ENCODE results near the gene FADS1.

DNA sequence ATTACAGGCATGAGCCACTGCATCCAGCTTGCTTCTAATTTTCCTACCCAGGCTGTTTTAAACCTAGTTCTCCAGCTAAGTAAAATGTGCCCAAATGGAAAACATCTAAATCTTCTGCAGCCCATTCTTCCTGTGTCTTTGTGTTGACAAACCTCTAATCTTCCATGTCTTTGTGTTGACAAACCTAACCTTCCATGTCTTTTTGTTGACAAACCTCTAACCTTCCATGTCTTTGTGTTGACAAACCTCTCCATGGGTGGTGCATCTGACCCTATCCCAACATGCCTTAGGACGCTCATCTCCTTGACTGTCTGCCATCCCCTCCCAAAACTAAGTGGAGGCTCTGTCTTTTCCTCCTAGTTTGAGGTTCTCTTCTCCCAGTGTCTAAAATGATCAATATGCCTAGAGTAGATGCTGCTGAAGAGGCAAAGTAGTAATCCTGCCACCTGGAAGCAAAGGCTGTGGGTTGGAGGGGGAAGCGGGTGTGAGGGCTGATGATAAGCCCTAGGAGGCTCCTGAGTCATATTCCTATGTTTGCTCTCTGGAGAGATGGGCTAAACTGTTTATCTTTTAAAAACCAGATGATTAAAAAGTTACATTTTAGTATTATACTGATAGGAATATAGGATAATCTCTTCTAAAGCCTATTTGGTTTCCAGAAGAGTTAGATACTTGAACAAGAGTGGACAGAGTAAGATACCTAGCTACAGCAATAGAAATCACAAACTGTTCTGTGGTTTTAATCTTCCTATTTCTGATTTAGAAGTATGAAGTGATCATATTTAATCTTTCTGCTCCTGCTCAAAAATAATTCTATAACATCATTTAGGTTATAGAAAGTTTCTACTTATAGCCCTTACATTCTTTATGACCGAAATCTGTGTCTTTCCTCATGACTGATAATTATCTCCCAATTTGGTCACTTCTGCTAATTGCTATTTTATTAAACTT lies 16.2 kb downstream of the FADS1 start:
- TF ChIP-seq, protein P1, sequence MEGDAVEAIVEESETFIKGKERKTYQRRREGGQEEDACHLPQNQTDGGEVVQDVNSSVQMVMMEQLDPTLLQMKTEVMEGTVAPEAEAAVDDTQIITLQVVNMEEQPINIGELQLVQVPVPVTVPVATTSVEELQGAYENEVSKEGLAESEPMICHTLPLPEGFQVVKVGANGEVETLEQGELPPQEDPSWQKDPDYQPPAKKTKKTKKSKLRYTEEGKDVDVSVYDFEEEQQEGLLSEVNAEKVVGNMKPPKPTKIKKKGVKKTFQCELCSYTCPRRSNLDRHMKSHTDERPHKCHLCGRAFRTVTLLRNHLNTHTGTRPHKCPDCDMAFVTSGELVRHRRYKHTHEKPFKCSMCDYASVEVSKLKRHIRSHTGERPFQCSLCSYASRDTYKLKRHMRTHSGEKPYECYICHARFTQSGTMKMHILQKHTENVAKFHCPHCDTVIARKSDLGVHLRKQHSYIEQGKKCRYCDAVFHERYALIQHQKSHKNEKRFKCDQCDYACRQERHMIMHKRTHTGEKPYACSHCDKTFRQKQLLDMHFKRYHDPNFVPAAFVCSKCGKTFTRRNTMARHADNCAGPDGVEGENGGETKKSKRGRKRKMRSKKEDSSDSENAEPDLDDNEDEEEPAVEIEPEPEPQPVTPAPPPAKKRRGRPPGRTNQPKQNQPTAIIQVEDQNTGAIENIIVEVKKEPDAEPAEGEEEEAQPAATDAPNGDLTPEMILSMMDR (conservative IDR thresholded peaks at IDR 0.05; ENCODE audit: low read depth, low read length) = no peak
- no peak for TF ChIP-seq EZH2 (IDR thresholded peaks at IDR 0.05; ENCODE audit: borderline replicate concordance, low read depth, low read length, poor library complexity, severe bottlenecking)

Measured in A673 (cell line).